ENCODE data around the gene PSENEN.

The PSENEN gene, protein sequence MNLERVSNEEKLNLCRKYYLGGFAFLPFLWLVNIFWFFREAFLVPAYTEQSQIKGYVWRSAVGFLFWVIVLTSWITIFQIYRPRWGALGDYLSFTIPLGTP

DNA sequence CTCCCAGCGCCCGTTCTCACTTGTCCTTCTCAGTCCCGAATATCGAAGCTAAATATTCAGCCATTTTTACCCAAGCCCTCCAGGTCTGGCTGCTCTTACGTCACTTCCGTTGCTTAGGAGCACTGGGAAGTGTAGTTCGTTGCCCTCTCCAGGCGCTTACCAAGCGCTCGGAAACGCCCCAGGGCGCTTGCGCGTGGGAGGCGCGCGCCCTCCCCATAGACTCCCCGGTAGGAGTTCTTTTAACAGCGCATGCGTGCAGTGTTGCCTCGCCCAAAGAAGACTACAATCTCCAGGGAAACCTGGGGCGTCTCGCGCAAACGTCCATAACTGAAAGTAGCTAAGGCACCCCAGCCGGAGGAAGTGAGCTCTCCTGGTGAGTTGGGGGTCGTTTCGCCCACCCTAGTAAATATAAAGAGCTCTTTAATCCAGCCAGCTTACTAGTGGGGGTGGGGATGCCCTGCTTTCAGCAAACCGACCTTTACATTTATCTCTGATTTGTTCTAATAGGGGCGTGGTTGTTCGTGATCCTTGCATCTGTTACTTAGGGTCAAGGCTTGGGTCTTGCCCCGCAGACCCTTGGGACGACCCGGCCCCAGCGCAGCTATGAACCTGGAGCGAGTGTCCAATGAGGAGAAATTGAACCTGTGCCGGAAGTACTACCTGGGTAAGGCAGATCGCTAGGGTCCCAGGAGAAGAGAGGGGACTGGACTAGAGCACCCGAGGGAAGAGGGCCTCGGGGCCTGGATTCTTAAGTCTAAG, at the start of gene PSENEN, which contains the start of gene U2AF1L4:
TSS of gene PSENEN (plus strand) at position 324 of the 759 bp plus-strand sequence. CDS start at position 604, 280 bp downstream.
TSS of gene U2AF1L4 (minus strand) at position 91 of the 759 bp plus-strand sequence. CDS start at position 64, 27 bp downstream.
- TF ChIP-seq ZFX (IDR thresholded peaks at IDR 0.05; ENCODE audit: borderline replicate concordance) = no peak
- TF ChIP-seq, protein P1, sequence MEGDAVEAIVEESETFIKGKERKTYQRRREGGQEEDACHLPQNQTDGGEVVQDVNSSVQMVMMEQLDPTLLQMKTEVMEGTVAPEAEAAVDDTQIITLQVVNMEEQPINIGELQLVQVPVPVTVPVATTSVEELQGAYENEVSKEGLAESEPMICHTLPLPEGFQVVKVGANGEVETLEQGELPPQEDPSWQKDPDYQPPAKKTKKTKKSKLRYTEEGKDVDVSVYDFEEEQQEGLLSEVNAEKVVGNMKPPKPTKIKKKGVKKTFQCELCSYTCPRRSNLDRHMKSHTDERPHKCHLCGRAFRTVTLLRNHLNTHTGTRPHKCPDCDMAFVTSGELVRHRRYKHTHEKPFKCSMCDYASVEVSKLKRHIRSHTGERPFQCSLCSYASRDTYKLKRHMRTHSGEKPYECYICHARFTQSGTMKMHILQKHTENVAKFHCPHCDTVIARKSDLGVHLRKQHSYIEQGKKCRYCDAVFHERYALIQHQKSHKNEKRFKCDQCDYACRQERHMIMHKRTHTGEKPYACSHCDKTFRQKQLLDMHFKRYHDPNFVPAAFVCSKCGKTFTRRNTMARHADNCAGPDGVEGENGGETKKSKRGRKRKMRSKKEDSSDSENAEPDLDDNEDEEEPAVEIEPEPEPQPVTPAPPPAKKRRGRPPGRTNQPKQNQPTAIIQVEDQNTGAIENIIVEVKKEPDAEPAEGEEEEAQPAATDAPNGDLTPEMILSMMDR (IDR thresholded peaks at IDR 0.05) = no peak
- peak within 1 kb of the TSS; percentile 98 for H3K27ac ChIP-seq

DNA sequence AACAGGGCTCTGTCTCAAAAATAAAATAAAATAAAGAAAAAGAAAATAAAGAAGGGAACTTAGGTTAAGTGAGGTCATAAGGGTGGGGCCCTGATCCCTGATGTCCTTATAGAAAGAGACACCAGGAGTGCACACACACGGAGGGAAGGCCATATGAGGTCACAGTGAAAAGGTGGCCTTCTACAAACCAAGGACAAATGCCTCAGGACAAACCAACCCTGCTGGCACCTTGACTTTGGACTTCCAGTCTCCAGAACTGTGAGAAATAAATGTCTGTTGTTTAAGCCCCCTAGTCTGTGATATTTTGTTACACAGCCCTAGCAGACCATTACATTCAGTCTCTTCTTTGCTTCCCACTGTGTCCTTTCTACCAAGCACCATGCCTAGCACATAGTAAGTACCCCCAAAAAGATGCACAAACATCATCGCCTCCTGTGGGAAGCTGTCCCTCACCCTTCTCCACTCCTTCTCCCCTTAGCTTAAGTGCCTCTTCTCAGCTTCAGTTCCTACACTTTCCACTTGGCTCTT, 49.5 kb upstream of the PSENEN start:
- H3K27ac ChIP-seq = no peak overlapping the region

DNA sequence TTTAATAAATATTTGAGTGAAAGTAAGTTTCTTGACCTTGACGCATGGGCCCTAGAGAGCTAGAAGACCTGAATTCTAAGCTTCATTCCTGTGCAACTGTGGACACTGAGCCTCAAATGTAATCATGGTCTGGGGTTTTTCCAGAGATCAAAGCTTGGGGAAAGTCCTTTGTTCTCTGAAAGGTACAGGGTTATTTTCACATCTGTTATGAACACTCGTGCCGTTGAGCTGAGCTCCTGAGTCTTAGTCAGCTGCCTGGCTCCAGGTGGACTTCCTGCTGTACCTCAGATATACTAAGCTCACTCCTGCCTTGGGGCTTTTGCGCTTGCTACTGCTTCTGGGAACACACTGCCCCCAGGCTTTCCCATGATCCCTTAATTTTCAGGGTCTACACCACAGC, 48.6 kb upstream of the PSENEN start:
- TF ChIP-seq ZFX (IDR thresholded peaks at IDR 0.05; ENCODE audit: borderline replicate concordance) = no peak
- TF ChIP-seq, protein P1 (IDR thresholded peaks at IDR 0.05) = no peak
- H3K27ac ChIP-seq = no peak overlapping the region

More for the DNA sequence above, 49.5 kb upstream of the PSENEN start:
- no peak for TF ChIP-seq ZFX (IDR thresholded peaks at IDR 0.05; ENCODE audit: borderline replicate concordance)
- TF ChIP-seq, protein P1 (IDR thresholded peaks at IDR 0.05) = no peak

DNA sequence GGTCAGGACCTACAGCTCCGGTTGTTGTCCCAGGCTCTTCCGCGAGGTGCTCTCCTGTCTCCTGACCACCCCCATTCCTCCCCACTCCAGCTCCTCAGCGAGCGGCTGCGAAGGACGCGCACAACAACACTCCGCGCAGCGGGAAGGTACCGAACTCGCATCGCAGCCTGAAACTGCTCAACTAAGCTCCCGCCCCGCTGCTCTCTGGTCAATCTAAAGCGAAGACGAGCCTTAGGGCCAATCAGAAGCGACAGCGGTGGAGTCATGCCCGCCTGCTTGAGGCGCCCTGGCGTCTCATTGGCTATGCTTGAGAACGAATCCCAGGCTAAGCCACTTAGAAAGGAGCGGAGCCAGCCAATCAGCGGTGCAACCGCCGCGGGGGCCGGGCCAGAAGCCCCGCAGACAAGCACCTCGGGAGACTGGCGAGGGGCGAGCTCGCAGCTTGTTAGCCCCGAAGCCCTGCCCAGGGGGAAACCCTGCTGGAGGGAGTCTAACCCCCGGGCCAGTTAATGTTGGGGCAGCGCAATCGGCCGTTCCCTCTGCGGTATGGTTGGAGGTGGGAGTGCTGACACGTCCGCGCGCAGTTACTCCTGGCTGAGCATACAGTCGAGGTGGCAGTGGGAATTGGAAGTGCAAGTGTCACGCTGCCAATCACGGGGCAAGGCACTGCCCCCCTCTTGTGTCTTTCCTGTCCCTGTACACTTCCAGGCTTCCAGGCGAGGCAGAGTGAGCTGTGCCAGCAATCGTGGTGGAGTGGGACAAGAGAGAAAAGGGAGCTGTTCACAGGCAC, 43.0 kb upstream of the PSENEN start:
- TF ChIP-seq ZFX (IDR thresholded peaks at IDR 0.05; ENCODE audit: borderline replicate concordance) = no peak
- TF ChIP-seq, protein P1 (IDR thresholded peaks at IDR 0.05) = no peak
- peak overlapping the region; percentile 31; the same call in 1 of the 2 replicates for H3K27ac ChIP-seq

DNA sequence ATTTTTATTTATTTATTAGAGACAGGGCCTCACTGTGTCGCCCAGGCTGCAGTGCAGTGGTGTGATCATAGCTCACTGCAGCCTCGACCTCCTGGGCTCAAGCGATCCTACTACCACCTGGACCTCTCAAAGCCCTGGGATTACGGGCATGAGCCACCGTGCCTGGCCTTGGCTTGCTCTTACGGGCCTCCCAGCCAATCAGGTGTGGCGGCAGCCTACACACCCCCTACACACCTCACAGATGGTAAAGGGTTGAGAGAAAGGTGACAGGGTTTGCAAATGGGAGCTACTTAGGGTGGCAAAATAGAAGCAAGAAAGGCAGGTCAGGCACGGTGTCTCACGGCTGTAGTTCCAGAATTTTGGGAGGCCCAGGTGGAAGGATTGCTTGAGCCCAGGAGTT, 42.1 kb upstream of the PSENEN start:
- TF ChIP-seq, protein P1 (IDR thresholded peaks at IDR 0.05) = no peak
- no peak for TF ChIP-seq ZFX (IDR thresholded peaks at IDR 0.05; ENCODE audit: borderline replicate concordance)
- no peak overlapping the region; the same call in 1 of the 2 replicates for H3K27ac ChIP-seq

DNA sequence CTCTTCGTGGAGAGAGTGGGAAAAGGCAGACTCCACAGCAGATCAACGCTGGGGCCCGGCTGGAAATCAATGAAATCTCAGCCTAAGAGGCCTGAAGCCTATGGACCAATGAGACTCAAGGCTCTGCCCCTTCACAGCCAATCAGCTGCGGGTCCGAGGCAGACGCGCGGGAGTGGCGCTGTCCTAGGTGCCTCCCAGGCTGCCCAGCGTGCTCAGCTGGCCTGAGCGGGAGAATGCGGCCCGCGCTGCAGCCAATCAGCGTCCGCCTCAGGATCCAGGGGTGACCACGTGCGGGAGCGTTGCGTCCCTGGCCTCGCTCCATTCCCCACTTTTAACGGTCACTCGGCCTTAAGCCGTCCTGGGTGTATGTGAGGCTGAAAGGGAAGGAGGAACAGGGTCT, 41.2 kb upstream of the PSENEN start, which contains the start of gene ZBTB32:
TSS of gene ZBTB32 (plus strand) at position 341 of the 400 bp plus-strand sequence. CDS start 10,069 bp downstream, outside the sequence.
- no peak for TF ChIP-seq ZFX (IDR thresholded peaks at IDR 0.05; ENCODE audit: borderline replicate concordance)
- TF ChIP-seq, protein P1 (IDR thresholded peaks at IDR 0.05) = no peak
- H3K27ac ChIP-seq = no peak within 1 kb of the TSS
